H9 (cell line): ENCODE data around the gene KRT1. TPM values are rescaled to one million over a fixed set of nuclear protein-coding genes. Genes with fewer than 3 reads are reported as not detected.

Experiments used
- DNase-seq: peaks from one replicate; pipeline ENCODE4 v3.0.0-alpha.2; 2017
- H2AFZ ChIP-seq: one replicate; pipeline ENCODE4 v1.6.1; 2013; ENCODE audit warnings: mild to moderate bottlenecking, low read length, control low read depth, moderate library complexity
- H2AK5ac ChIP-seq: 2 replicates; pipeline ENCODE4 v1.6.1; 2013; ENCODE audit warnings: low read length, control low read depth, mixed read lengths; ENCODE audit not compliant: insufficient read length
- H2BK120ac ChIP-seq: one replicate; pipeline ENCODE4 v1.6.1; 2013; ENCODE audit warnings: low read depth, mild to moderate bottlenecking, low read length, control low read depth, inconsistent platforms; ENCODE audit not compliant: poor library complexity, severe bottlenecking
- H2BK12ac ChIP-seq: 2 replicates; pipeline ENCODE4 v1.6.1; 2013; ENCODE audit warnings: low read length, control low read depth, mixed read lengths, low read depth; ENCODE audit not compliant: insufficient read length
- H2BK15ac ChIP-seq: 2 replicates; pipeline ENCODE4 v1.6.1; 2013; ENCODE audit warnings: low read depth, low read length, control low read depth
- H2BK20ac ChIP-seq: one replicate; pipeline ENCODE4 v1.6.1; 2013; ENCODE audit warnings: low read depth, mild to moderate bottlenecking, low read length, control low read depth, inconsistent platforms; ENCODE audit not compliant: poor library complexity, severe bottlenecking
- H2BK5ac ChIP-seq: 2 replicates; pipeline ENCODE4 v1.6.1; 2013; ENCODE audit warnings: low read length, control low read depth, mixed read lengths; ENCODE audit not compliant: insufficient read length
- H3K14ac ChIP-seq: 2 replicates; pipeline ENCODE4 v1.6.1; 2013; ENCODE audit warnings: low read length, control low read depth; ENCODE audit not compliant: insufficient read depth
- H3K18ac ChIP-seq: 2 replicates; pipeline ENCODE4 v1.6.1; 2013; ENCODE audit warnings: low read depth, mild to moderate bottlenecking, mixed read lengths, low read length, control low read depth; ENCODE audit not compliant: insufficient read length
- H3K23ac ChIP-seq: 2 replicates; pipeline ENCODE4 v1.6.1; 2013; ENCODE audit warnings: low read length, control low read depth, mixed read lengths, low read depth; ENCODE audit not compliant: insufficient read length
- H3K23me2 ChIP-seq: 2 replicates; pipeline ENCODE4 v1.6.1; 2013; ENCODE audit warnings: low read depth, mild to moderate bottlenecking, mixed read lengths, low read length, control low read depth; ENCODE audit not compliant: insufficient read length, poor library complexity, severe bottlenecking
- H3K27ac ChIP-seq: 2 replicates; pipeline ENCODE4 v1.5.1; 2013; ENCODE audit warnings: low read length, control low read depth, mixed read lengths, low read depth; ENCODE audit not compliant: insufficient read length
- H3K27me3 ChIP-seq: 2 replicates; pipeline ENCODE4 v1.6.1; 2013; ENCODE audit warnings: low read length, control low read depth, inconsistent platforms; ENCODE audit not compliant: insufficient read depth
- H3K4ac ChIP-seq: 2 replicates; pipeline ENCODE4 v1.6.1; 2013; ENCODE audit warnings: low read depth, mild to moderate bottlenecking, control low read depth, inconsistent platforms, low read length, moderate library complexity
- H3K4me1 ChIP-seq: 2 replicates; pipeline ENCODE4 v1.6.1; 2013; ENCODE audit warnings: low read length, control low read depth, inconsistent platforms; ENCODE audit not compliant: insufficient read depth
- H3K4me2 ChIP-seq: 2 replicates; pipeline ENCODE4 v1.6.1; 2013; ENCODE audit warnings: low read length, control low read depth, mixed read lengths; ENCODE audit not compliant: insufficient read length, insufficient read depth
- H3K56ac ChIP-seq: 2 replicates; pipeline ENCODE4 v1.6.1; 2013; ENCODE audit warnings: low read depth, mild to moderate bottlenecking, mixed read lengths, low read length, control low read depth; ENCODE audit not compliant: insufficient read length
- H3K79me1 ChIP-seq: 2 replicates; pipeline ENCODE4 v1.6.1; 2013; ENCODE audit warnings: low read depth, mild to moderate bottlenecking, moderate library complexity, low read length, control low read depth, inconsistent platforms; ENCODE audit not compliant: insufficient read depth, poor library complexity, severe bottlenecking
- H3K79me2 ChIP-seq: 2 replicates; pipeline ENCODE4 v1.6.1; 2013; ENCODE audit warnings: low read length, control low read depth, inconsistent platforms; ENCODE audit not compliant: insufficient read depth
- H3K9ac ChIP-seq: 2 replicates; pipeline ENCODE4 v1.6.1; 2013; ENCODE audit warnings: low read length, control low read depth, mixed read lengths; ENCODE audit not compliant: insufficient read length; ENCODE audit errors: extremely low read depth
- H3K9me3 ChIP-seq: one replicate; pipeline ENCODE4 v1.6.1; 2013; ENCODE audit warnings: low read depth, low read length, inconsistent platforms; ENCODE audit not compliant: control insufficient read depth
- H3T11ph ChIP-seq: one replicate; pipeline ENCODE4 v1.6.1; 2013; ENCODE audit warnings: mild to moderate bottlenecking, low read length, control low read depth, inconsistent platforms
- H4K20me1 ChIP-seq: one replicate; pipeline ENCODE4 v1.6.1; 2013; ENCODE audit not compliant: control insufficient read depth, insufficient read length, insufficient read depth
- H4K5ac ChIP-seq: 2 replicates; pipeline ENCODE4 v1.6.1; 2013; ENCODE audit warnings: low read depth, mild to moderate bottlenecking, mixed read lengths, low read length, control low read depth; ENCODE audit not compliant: insufficient read length
- H4K8ac ChIP-seq: replicated peaks from 2 replicates; pipeline ENCODE4 v1.6.1; 2013; ENCODE audit warnings: low read length, control low read depth, mixed read lengths, low read depth; ENCODE audit not compliant: insufficient read length
- H4K91ac ChIP-seq: 2 replicates; pipeline ENCODE4 v1.6.1; 2013; ENCODE audit warnings: low read depth, mild to moderate bottlenecking, moderate library complexity, mixed read lengths, low read length, control low read depth; ENCODE audit not compliant: insufficient read length
- H3K27ac Mint-ChIP-seq, 3 experiments: 2 replicates in 2 of 3; 3 replicates in 1 of 3; pipeline ENCODE4 v1.8.0; 2020 to 2021; ENCODE audit warnings: mixed read lengths in 3 of 3, mild to moderate bottlenecking in 1 of 3, moderate library complexity in 1 of 3
- H3K27me3 Mint-ChIP-seq: 2 replicates; pipeline ENCODE4 v1.8.0; 2021; ENCODE audit warnings: low read depth, mild to moderate bottlenecking, moderate library complexity, mixed read lengths
- H3K36me3 Mint-ChIP-seq, 3 experiments: 2 replicates in 2 of 3; 3 replicates in 1 of 3; pipeline ENCODE4 v1.8.0; 2020 to 2021; ENCODE audit warnings: low read depth in 3 of 3, mixed read lengths in 3 of 3; ENCODE audit not compliant: insufficient read depth in 1 of 3
- H3K4me1 Mint-ChIP-seq, 2 experiments: 2 replicates each; pipeline ENCODE4 v1.8.0; 2020; ENCODE audit warnings: mixed read lengths in 2 of 2
- H3K4me3 Mint-ChIP-seq, 2 experiments: 2 replicates in 1 of 2; 3 replicates in 1 of 2; pipeline ENCODE4 v1.8.0; 2020 to 2021; ENCODE audit warnings: mild to moderate bottlenecking in 2 of 2, mixed read lengths in 2 of 2, moderate library complexity in 1 of 2
- H3K9me3 Mint-ChIP-seq, 2 experiments: 2 replicates in 1 of 2; 3 replicates in 1 of 2; pipeline ENCODE4 v1.8.0; 2020; ENCODE audit warnings: mild to moderate bottlenecking in 2 of 2, mixed read lengths in 2 of 2, moderate library complexity in 1 of 2
- CTCF ChIP-seq: fragments of 200-600 bp; sonication (generic); conservative IDR thresholded peaks from 3 replicates; pipeline ENCODE4 v1.8.0; 2021; ENCODE audit warnings: antibody characterized with exemption, mild to moderate bottlenecking
- WGBS: extraction: QIAGEN DNeasy Blood & Tissue Kit; methylation state at CpG from one replicate; pipeline ENCODE4 v1.1.7; 2013; ENCODE audit warnings: missing lambda C conversion rate, low lambda C conversion rate, mixed read lengths; ENCODE audit not compliant: insufficient read length; ENCODE audit errors: extremely low coverage; 5-methylcytosine and 5-hydroxymethylcytosine counted together
- total RNA-seq: library from RNA; stranded (reverse); gene quantifications from 2 replicates; pipeline ENCODE4 v1.2.1, GENCODE V29; 2021

KRT1 gene
- total RNA-seq, 1 experiment from 2014 or later: not detected

GRCh38 chr12:52693261-52693660 is 13.1 kb upstream of the KRT1 start:
- WGBS: no CpG with 5 or more reads among the region's 5 CpGs
- no peak overlapping the region; a peak in 1 of 5 replicates for H3K4me3 Mint-ChIP-seq

More at GRCh38 chr12:52693261-52693660, 13.1 kb upstream of the KRT1 start:
- no peak for DNase-seq
- no peak overlapping the region for H3K14ac ChIP-seq
- no peak overlapping the region for H4K5ac ChIP-seq
- no peak overlapping the region for H2BK20ac ChIP-seq
- no peak overlapping the region for H4K91ac ChIP-seq
- no peaks in the 10 kb centered on the region for H3K9me3 ChIP-seq
- no peaks in the 10 kb centered on the region for H3K36me3 Mint-ChIP-seq
- H3K79me2 ChIP-seq: no peaks in the 10 kb centered on the region
- no peak overlapping the region for H2AK5ac ChIP-seq
- no peak for TF ChIP-seq CTCF
- H3K23me2 ChIP-seq: peaks cover 9% of the 10 kb centered on the region
- H3K27me3 Mint-ChIP-seq: peaks cover 56% of the 10 kb centered on the region
- H4K20me1 ChIP-seq: peaks cover 2% of the 10 kb centered on the region
- H3K27me3 ChIP-seq: no peaks in the 10 kb centered on the region; the same call in 1 of the 2 replicates
- H3K4me1 Mint-ChIP-seq: peaks cover 18 to 20% of the 10 kb centered on the region in 2 experiments
- no peaks in the 10 kb centered on the region for H3K9me3 Mint-ChIP-seq
- no peak overlapping the region for H3K23ac ChIP-seq
- no peak overlapping the region for H3K9ac ChIP-seq
- H3K56ac ChIP-seq: no peak overlapping the region
- no peak overlapping the region for H2BK15ac ChIP-seq
- H3K18ac ChIP-seq: no peak overlapping the region
- H3K4me2 ChIP-seq: no peak overlapping the region
- no peak overlapping the region for H2BK5ac ChIP-seq
- H3K79me1 ChIP-seq: no peaks in the 10 kb centered on the region
- H2BK120ac ChIP-seq: no peak overlapping the region
- peaks cover 3% of the 10 kb centered on the region; the same call in 1 of the 2 replicates for H3K4me1 ChIP-seq
- H3K27ac Mint-ChIP-seq: no peak overlapping the region
- no peak overlapping the region for H3K27ac ChIP-seq
- no peak overlapping the region for H2AFZ ChIP-seq
- no peak overlapping the region for H3T11ph ChIP-seq
- H3K4ac ChIP-seq: no peak overlapping the region
- H2BK12ac ChIP-seq: no peak overlapping the region
- no peak overlapping the region for H4K8ac ChIP-seq
